Measurements from ENCODE around the gene CRYGD.

Gene CRYGD

DNA sequence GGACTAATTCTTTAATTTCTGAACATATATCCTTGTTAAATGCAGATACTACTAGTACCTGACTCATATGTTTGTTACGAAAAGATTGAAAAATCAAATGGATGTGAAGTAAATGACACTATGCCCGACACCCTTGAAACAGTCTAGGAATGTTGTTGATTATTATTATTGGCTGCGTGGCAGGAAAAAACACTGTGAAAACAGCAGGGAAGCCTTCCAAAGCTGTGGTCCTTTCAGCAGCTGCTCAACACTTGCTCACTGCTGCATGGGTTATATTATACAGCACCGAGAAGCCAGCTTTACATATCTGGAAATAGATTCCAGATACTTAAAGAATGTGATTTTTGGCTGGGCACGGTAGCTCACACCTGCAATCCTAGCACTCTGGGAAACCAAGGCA lies 26.5 kb downstream of the CRYGD start:
- peak; percentile 16 for DNase-seq (ENCODE audit: low read depth)
- TF ChIP-seq CTCF (conservative IDR thresholded peaks at IDR 0.05; ENCODE audit: control insufficient read depth, insufficient read depth, low read depth, low read length) = no peak

DNA sequence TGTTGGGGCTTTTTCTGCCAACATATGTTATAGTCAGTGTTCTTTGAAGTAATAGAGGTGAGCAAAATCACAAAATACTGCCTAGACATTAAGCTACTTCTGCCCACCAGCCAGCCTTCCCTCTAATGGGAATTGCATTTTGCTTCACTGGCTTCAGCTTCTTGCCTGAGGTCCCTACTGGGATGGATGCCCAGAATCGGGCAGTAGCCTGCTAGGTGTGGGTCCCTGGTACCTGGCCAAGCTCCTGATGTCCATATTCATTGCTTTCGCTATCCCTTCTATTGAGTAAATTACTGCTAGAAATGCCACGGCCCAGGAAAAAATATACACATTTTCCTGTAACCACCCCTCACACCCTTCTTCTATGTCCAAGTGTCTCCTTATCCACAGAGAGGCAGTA lies 27.0 kb downstream of the CRYGD start:
- no peak overlapping the region for H3K4me3 ChIP-seq (ENCODE audit: control insufficient read depth, low read depth, low read length)
- TF ChIP-seq CTCF (conservative IDR thresholded peaks at IDR 0.05; ENCODE audit: control insufficient read depth, insufficient read depth, low read depth, low read length) = no peak
- DNase-seq (ENCODE audit: low read depth) = no peak

More for the DNA sequence above, 26.5 kb downstream of the CRYGD start:
- H3K4me3 ChIP-seq (ENCODE audit: control insufficient read depth, low read depth, low read length) = no peak overlapping the region

DNA sequence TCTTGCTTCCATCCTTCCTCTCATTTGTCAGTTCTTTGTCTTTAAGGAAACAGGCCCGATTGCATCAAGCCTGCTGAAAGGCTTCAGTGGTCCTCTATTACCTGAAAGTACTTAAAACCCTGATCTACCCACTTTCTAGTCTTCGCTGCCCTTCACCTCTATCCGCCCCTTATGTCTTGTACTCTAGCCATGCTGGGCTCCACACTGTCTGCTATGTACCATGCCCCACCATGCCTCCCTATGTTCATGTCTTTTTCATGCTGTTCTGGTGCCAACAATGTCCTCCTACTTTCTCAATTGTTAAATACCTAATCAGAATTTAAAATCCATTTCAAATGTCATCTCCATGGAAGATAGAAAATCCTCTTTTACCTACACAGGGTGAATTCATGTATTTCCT lies 28.2 kb downstream of the CRYGD start:
- no peak for DNase-seq (ENCODE audit: low read depth)
- no peak for TF ChIP-seq CTCF (conservative IDR thresholded peaks at IDR 0.05; ENCODE audit: control insufficient read depth, insufficient read depth, low read depth, low read length)
- H3K4me3 ChIP-seq (ENCODE audit: control insufficient read depth, low read depth, low read length) = no peak overlapping the region

- DNase-seq (ENCODE audit: low read depth) = no peak
- TF ChIP-seq CTCF (conservative IDR thresholded peaks at IDR 0.05; ENCODE audit: control insufficient read depth, insufficient read depth, low read depth, low read length) = no peak
- H3K4me3 ChIP-seq (ENCODE audit: control insufficient read depth, low read depth, low read length) = no peak overlapping the region
These were observed 31.2 kb downstream of the CRYGD start for GRCh38 chr2:208093128-208093527.

- TF ChIP-seq CTCF (conservative IDR thresholded peaks at IDR 0.05; ENCODE audit: control insufficient read depth, insufficient read depth, low read depth, low read length) = no peak
- H3K4me3 ChIP-seq (ENCODE audit: control insufficient read depth, low read depth, low read length) = no peak overlapping the region
- DNase-seq (ENCODE audit: low read depth) = no peak
These were observed 32.1 kb downstream of the CRYGD start for GRCh38 chr2:208092093-208092832.

DNA sequence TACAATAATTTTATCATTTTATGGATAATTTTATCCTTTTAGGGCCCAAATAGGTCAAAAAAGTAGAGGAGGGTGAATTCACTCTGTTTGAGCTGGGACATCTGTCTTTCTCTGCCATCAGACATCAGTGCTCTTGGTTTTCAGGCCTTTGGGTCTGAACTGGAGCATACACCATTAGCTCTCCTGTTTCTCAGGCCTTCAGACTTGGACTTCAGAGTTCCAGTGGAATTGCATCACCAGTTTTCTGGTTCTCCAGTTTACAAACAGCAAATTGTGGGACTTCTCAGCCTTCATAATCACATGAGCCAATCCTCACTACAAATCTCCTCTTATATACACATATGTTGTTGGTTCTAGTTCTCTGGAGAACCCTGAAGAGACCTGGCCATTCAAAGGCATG lies 33.9 kb downstream of the CRYGD start:
- DNase-seq (ENCODE audit: low read depth) = no peak
- H3K4me3 ChIP-seq (ENCODE audit: control insufficient read depth, low read depth, low read length) = no peak overlapping the region
- no peak for TF ChIP-seq CTCF (conservative IDR thresholded peaks at IDR 0.05; ENCODE audit: control insufficient read depth, insufficient read depth, low read depth, low read length)
